Measurements from ENCODE around the gene NEK6. TPM values are rescaled to one million over a fixed set of nuclear protein-coding genes. Genes with fewer than 3 reads are reported as not detected.

NEK6 gene
- total and polyA plus RNA-seq, 10 of the 15 experiments (the other 5 are each of a cell fraction or from before 2014, with no cell fraction given): 31.3 to 161 (median 89.2) TPM

GRCh38 chr9:124353811-124354274 lies 96.1 kb downstream of the NEK6 start:
- no peaks in the 10 kb centered on the region for H3K4me1 ChIP-seq (ENCODE audit: control insufficient read depth, insufficient read depth, low read length)
- no peak overlapping the region for H2AFZ ChIP-seq (ENCODE audit: control insufficient read depth, low read depth, low read length)
- RAD21 ChIA-PET (ENCODE audit: unreplicated experiment): no interaction called here
- no peak overlapping the region for H3K27ac ChIP-seq (ENCODE audit: control insufficient read depth, insufficient read depth)
- no peak overlapping the region for H3K4me3 ChIP-seq
- H3K9me3 ChIP-seq (replicated peaks; ENCODE audit: control insufficient read depth, insufficient read depth, low read length): no peaks in the 10 kb centered on the region
- TF ChIP-seq MEF2A (IDR thresholded peaks at IDR 0.05; ENCODE audit: insufficient read depth, low read depth, low read length): no peak
- TF ChIP-seq RAD51 (IDR thresholded peaks at IDR 0.05): no peak
- peak; percentile 4 for TF ChIP-seq USF1 (IDR thresholded peaks at IDR 0.05; ENCODE audit: borderline replicate concordance, extremely low read length, insufficient read depth, low read depth, low read length)
- no peak for TF ChIP-seq GABPA (IDR thresholded peaks at IDR 0.05; ENCODE audit: low read depth)
- peak; percentile 66; the same call in 1 of the 2 replicates for TF ChIP-seq MTA3 (IDR thresholded peaks at IDR 0.05; ENCODE audit: borderline replicate concordance, low read length)
- 0 out of 2 replicates have a peak, but pooled peaks have one; percentile 20 for TF ChIP-seq FOXM1 (IDR thresholded peaks at IDR 0.05; ENCODE audit: low read depth, low read length)
- TF ChIP-seq POLR2A (IDR thresholded peaks at IDR 0.05; ENCODE audit: low read depth, low read length): 0 out of 2 replicates have a peak, but pooled peaks have one; percentile 17
- TF ChIP-seq NKRF (conservative IDR thresholded peaks at IDR 0.05): no peak
- TF ChIP-seq CEBPB (IDR thresholded peaks at IDR 0.05; ENCODE audit: borderline replicate concordance in 1 of 2, low read depth in 2 of 2, low read length in 2 of 2): no peak
- FAIRE-seq: no peak
- SMC1A ChIA-PET (ENCODE audit: uncharacterized antibody, unreplicated experiment): no interaction called here
- H4K20me1 ChIP-seq (ENCODE audit: control insufficient read depth, insufficient read depth): 0 out of 2 replicates have a peak, but pooled peaks cover 22% of the 10 kb centered on the region
- H3K4me2 ChIP-seq (ENCODE audit: control insufficient read depth, insufficient read depth): no peak overlapping the region
- POLR2A ChIA-PET: no interaction called here
- in situ Hi-C loops (cut with MboI) (no loop called here), intact Hi-C loops (cut with micrococcal nuclease; ENCODE audit: unreplicated experiment) (loop anchor here (10.0 kb wide), 2 partner anchors 229 to 389 kb away; no protein-coding TSS in a partner anchor)
- H3K27me3 ChIP-seq (replicated peaks in 1 of 2; ENCODE audit: control insufficient read depth in 2 of 2, insufficient read depth in 2 of 2, low read length in 1 of 2): no peaks in the 10 kb centered on the region
- peaks cover 36 to 51% of the 10 kb centered on the region in 2 experiments for H3K36me3 ChIP-seq (ENCODE audit: control insufficient read depth in 2 of 2, insufficient read depth in 2 of 2, low read length in 1 of 2)
- no peak for ATAC-seq
- DNase-seq (ENCODE audit: low read depth, low spot score): no peak
- CTCF ChIA-PET: no interaction called here
- BruUV-seq (replicated peaks): no TSS peak
- peaks cover 3% of the 10 kb centered on the region for H3K79me2 ChIP-seq (ENCODE audit: control insufficient read depth, insufficient read depth, low read length)
- H3K9ac ChIP-seq (ENCODE audit: control insufficient read depth, insufficient read depth, low read length): no peak overlapping the region
- 77% methylated on average over 4 of the region's 4 CpGs for WGBS (ENCODE audit: insufficient coverage, insufficient replicate concordance, low lambda C conversion rate, missing lambda C conversion rate)

Data from GM12878 (cell line).